Skeletal muscle cell (primary cell): ENCODE data around the gene SIM2.
A peak's percentile ranks its signal among the peaks of the same experiment; 100 is the strongest.

Experiments used
- DNase-seq: peaks from one replicate; pipeline ENCODE4 v3.0.0-alpha.2; 2010; ENCODE audit warnings: low read depth
- H3K4me3 ChIP-seq: 2 replicates; pipeline ENCODE4 v1.5.1; 2011; ENCODE audit warnings: low read depth, mild to moderate bottlenecking, control low read depth, low read length, moderate library complexity

The SIM2 gene

GRCh38 chr21:36751383-36751782 is 52.5 kb downstream of the SIM2 start:
- no peak for DNase-seq
- no peak overlapping the region for H3K4me3 ChIP-seq

DNA sequence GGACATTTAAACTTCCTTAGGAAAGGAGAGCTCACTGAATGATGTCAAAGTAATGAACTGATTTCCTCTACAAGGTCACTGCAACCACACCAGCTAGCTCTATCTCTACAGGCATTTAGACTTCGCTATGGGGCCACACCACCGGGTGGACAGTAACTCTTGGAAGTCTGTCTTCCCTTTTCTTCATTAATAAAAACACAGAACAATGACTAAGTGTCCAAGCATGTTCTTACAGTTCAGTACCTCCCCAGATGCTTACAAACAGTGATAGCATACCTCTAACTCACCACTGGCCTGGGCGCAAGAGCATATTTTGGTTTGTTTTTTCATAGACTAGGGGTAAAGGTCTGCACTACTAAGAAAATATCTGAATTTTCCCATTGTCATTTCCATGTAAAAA is 54.6 kb downstream of the SIM2 start:
- peak; percentile 43 for DNase-seq
- no peak overlapping the region for H3K4me3 ChIP-seq

GRCh38 chr21:36754241-36754898 is 55.5 kb downstream of the SIM2 start:
- no peak overlapping the region for H3K4me3 ChIP-seq
- DNase-seq: no peak

DNA sequence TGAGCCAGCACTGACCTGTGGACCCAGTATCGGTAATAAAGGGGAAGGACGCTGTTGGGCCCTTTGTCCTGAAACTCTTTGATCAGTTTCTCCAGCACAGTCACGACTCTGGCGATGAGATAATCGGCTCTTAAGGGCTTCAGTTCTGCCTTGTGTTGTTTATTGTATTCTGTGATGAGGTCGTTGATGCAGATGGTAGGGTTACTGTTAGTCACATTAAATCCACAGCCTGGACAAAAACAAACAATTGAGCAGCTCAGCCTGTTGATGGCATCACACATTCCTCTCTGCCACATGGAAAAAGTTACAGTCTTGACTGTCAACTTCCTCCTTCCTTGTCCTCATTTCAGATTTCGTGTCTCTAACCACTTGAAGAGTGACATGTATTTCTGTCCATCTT is 57.6 kb downstream of the SIM2 start:
- no peak for DNase-seq
- no peak overlapping the region for H3K4me3 ChIP-seq

- H3K4me3 ChIP-seq: no peak overlapping the region
- no peak for DNase-seq
Measured at GRCh38 chr21:36757196-36757595, 58.3 kb downstream of the SIM2 start.

GRCh38 chr21:36759348-36760083 is 60.6 kb downstream of the SIM2 start:
- no peak overlapping the region for H3K4me3 ChIP-seq
- no peak for DNase-seq

GRCh38 chr21:36761685-36762084 is 62.8 kb downstream of the SIM2 start:
- H3K4me3 ChIP-seq: no peak overlapping the region
- DNase-seq: no peak

DNA sequence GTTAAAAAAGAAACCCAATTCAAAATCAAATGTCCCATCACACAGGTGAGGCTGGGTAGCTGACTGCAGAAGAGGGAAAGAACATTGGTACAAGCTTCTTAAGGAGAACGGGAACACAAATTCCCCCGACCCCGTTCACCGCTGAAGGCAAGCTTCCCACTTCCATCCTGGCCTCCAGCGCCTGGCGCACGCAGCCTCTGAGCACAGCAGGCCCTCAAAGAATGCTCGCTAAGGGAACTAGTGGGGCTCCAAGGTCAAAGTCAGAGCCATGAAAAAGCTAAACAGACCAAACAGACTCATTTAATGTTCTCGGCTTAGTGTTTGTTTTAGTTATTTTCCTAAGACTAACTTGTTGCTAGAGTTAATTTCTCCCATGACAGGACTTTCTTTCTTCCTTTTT is 63.7 kb downstream of the SIM2 start:
- H3K4me3 ChIP-seq: no peak overlapping the region
- DNase-seq: no peak

GRCh38 chr21:36763305-36763704 is 64.4 kb downstream of the SIM2 start:
- DNase-seq: no peak
- H3K4me3 ChIP-seq: no peak overlapping the region

- DNase-seq: no peak
- H3K4me3 ChIP-seq: no peak overlapping the region
Measured at GRCh38 chr21:36765229-36765628, 66.3 kb downstream of the SIM2 start.

DNA sequence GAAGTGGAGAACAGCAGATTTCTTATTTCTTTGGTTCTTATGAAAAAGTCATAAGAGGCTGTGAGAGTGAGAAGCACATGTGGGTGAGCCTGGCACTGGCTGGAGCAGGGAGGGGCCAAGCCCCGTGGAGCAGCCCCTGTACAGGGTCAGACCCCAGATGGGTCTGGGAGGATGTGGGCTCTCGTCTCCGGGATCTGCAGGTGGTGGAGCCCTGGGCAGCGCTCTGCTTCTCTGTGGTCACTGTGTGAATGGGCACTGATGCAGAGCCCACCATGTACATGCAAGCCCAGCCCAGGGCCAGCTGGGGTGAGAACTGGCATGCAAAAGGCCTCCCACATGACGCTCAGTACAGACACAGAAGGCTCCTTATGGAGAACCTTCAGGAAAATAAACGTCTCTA is 67.6 kb downstream of the SIM2 start:
- DNase-seq: no peak
- H3K4me3 ChIP-seq: no peak overlapping the region

DNA sequence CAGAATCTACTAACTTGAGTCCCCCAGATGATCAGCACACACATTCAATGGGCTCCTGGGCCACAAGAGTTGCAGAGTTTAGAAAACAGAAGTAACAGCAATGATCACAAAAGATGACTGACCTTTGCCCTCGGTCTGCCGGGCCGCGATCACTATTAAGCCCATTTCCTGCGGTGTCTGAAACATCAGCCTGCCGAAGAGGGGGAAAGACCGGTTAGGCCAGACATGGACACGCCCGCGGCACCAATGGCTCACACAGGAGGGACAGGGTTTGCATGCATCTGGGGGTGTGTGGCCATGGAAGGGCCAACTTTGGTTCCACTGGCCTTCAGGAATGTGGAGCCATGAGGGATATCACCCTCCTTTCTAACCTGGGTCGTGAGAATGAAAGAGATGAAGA is 68.2 kb downstream of the SIM2 start:
- DNase-seq: no peak
- H3K4me3 ChIP-seq: no peak overlapping the region

GRCh38 chr21:36768496-36768895 is 69.6 kb downstream of the SIM2 start:
- H3K4me3 ChIP-seq: no peak overlapping the region
- DNase-seq: no peak

- H3K4me3 ChIP-seq: no peak overlapping the region
- no peak for DNase-seq
Measured at GRCh38 chr21:36769051-36769839, 70.3 kb downstream of the SIM2 start.

DNA sequence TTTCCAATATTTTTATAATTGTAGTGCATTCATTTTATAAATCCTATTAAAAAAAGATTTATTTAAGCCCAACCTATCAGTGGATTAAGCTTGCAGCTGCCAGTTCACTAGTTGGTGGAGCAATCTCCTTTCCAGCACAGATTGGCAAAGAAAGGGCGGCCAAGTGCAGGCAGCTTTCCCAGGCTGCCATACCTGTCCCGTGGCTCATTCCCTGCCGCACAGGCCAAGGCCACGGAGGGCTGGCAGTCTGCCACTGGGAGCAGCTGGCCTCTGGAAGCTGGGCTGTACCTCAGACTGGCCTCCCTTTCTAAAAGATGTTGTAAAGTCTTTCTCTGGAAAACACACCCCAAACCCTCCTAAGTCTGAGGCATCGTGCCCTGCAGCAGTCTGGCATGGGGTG is 74.2 kb downstream of the SIM2 start:
- peak; percentile 81 for DNase-seq
- no peak overlapping the region for H3K4me3 ChIP-seq

DNA sequence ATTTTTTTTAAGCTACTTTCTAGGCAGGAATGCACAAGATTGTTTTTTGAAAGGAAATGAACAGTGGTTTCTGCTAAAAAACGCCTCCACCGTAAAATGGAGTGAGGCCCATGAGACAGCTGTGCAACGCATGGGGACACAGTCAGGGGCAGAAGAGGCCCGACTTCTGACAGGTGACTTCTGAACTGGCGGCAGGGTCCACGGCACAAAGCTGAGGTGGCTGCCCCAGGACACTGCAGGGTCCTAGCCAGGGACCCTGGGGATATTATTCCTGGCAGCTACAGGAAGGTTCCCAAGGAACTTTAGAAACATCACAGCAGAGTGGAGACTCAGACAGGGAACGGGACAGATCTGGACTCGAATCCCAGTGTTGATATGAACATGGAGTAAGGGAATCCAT is 75.1 kb downstream of the SIM2 start:
- H3K4me3 ChIP-seq: no peak overlapping the region
- DNase-seq: no peak

GRCh38 chr21:36776981-36777617 is 78.2 kb downstream of the SIM2 start:
- DNase-seq: no peak
- H3K4me3 ChIP-seq: no peak overlapping the region

- no peak overlapping the region for H3K4me3 ChIP-seq
- DNase-seq: no peak
Measured at GRCh38 chr21:36780861-36781260, 81.9 kb downstream of the SIM2 start.

DNA sequence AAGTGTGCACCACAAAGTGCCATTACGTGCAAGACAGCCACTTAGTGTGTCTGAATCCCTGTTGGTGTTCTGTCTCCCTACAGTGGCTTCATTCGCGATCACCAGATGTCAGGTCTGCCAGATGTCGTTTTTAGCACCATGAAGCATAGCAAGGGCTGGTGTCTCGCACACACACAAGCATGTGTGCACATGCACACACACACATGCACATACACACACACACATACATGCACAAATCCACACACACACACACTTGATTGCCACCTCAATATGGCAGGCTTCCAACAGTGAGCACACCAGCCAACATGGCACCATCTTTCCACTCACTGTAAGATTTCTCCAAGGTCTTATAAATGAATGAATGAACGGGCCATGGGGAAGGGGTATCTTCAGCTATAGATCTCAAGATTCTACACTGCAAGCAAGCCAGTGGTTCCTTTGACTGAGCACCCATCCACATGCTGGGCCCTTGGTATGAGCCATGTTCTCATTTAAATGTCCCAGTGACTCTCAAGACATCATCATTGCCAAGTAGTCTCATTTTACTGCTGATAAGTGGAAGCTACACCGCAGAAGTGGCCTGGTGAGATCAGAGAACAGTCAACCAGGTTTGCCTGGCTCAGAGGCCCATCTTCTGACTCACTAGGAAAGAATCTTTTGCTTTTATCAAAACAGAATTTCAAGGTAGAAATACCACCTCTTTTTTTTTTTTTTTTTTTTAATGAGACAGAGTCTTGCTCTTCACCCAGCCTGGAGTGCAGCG is 84.9 kb downstream of the SIM2 start:
- H3K4me3 ChIP-seq: no peak overlapping the region
- DNase-seq: peak; percentile 47
